ENCODE measurements around the gene MAPK1.
A peak's percentile ranks its signal among the peaks of the same experiment; 100 is the strongest.
"Not testable (repeated sequence)": the region's sequence is repeated elsewhere in the genome, so short reads cannot be mapped to it uniquely, and the experiment has no call there.

Gene MAPK1

DNA sequence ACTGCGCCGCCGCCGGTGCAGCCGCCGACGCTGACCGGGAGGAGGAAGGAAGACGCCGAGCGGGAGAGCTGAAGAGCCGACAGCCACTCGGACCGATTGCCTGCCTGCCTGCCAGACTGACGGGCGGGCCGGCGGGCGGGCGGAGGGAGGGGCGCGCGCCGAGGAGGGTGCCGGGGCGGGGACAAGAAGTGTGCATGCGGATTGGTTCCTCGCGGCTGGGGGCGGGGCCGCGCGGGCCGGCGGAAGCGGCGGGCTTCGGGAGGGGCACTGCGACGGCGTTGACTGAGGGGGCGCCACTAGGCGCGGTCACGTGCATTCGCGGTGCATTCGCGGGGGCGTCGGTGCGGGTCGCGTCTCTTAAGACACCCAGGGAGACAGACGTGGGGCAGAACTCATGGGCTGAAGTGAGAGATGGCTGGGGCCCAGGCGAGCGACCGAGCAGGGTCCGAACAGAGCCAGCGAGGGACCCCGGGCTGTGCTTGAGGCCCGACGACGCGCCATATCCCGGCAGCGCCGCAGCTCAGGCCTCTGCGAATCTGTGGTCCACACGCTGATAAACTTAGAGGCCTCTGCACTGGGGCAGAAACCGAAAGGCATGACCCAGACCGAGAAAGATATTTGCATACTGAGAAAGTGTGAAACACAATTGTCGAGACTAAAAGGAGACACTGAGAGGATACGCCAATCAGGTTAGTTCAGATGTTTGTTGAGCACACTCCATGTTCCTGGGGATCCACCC is at the start of gene MAPK1:
Gene MAPK1 (minus strand): TSS at position 118 of the 739 bp plus-strand sequence. CDS start 205 bp downstream, outside the sequence.
- FAIRE-seq (peak; percentile 99), DNase-seq (ENCODE audit: insufficient read length, low spot score) (peak; percentile 85)

DNA sequence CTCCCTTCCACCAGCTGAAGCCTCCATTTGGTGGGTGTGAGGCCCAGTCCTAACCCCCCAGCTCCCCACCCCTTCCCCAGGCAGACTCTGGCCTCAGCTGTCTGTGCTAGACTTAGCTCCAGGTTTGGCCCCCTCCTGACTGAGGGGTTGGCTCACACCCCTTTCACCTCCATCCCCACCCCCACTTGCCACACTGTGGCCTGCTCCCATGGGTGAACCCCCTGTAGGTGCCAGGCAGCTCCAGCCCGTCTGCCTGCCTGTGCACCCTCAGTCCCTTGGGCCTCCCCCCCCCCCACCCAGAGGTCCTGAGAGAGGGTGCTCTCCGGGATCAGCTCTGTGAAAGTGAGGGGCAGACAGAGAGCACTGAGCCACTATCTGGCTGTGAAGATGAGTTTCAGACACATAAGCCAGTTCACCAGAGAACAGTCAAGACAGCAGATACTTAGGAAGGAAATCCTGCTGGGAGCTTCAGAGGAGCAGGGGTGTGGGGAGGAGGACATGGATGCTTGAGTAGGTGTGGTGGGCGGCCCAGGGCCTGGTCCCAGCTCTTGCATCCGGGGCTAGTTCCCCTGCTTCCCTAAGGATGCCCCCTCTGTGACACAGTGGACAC is 49.0 kb upstream of the MAPK1 start:
- DNase-seq (ENCODE audit: insufficient read length, low spot score) = no peak
- FAIRE-seq = no peak

DNA sequence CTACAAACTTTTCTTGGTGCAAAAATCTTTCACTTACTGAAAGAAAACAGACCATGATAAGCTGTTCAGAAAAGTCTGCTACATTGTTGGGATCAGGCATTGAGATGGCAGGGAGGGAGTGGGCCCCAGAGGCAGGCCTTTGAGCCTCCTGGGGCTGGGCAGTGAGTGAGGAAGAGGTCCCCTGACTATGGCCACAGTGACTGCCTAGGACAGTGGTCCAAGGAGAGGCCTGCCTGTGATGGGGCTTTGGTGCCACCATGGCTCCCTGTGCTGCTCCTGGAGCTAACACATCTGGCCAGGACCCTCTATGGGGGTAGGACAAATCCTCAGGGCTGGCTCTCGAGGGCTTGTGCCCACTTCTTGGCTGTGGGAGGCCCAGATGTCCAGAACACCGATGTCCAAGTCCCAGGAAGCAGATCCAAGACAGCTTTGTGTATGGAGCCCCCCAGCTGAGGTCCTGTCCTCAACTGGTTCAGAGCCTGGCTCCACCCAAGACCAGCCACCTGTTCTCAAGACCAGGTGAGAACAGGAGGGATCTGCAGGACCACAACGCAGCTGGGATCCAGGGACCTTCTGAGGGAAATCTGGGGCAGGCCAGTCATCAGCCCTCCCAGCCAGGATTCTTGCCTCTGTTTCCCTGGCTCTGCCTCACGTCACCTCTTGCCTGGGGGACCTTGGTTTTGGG is 48.3 kb upstream of the MAPK1 start:
- DNase-seq (ENCODE audit: insufficient read length, low spot score) (no peak), FAIRE-seq (no peak)

DNA sequence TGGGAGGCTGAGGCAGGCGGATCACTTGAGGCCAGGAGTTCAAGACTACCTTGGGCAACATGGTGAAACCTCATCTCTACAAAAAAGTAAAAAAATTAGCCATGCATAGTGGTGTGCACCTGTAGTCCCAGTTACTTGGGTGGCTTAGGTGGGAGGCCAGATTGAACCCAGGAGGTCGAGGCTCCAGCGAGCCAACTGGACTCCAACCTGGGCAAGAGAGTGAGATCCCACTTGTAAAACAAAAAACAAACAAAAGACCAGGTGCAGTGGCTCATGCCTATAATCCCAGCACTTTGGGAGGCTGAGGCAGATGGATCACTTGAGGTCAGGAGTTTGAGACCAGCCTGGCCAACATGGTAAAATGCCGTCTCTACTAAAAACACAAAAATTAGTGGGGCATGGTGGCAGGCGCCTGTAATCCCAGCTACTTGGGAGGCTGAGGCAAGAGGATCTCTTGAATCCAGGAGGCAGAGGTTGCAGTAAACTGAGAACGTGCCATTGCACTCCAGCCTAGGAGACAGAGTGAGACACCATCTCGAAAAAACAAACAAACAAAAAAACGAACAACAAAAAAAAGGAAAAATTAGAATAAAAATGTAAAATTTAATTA is 46.7 kb upstream of the MAPK1 start:
- FAIRE-seq; DNase-seq (ENCODE audit: insufficient read length, low spot score): not testable (repeated sequence)

DNA sequence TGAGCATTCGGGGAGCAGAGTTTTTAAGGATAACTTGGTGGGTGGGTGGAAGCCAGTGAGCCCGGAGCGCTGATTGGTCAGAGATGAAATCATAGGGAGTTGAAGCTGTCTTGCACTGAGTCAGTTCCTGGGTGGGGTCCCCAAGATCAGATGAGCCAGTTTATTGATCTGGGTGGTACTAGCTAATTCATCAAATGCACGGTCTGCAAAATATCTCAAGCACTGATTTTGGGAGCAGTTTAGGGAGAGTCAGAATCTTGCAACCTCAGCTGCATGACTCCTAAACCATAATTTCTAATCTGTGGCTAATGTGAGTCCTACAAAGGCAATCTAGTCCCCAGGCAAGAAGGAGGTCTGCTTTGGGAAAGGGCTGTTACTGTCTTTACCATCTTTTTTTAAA is 42.9 kb upstream of the MAPK1 start:
- not testable (repeated sequence) for DNase-seq (ENCODE audit: insufficient read length, low spot score); FAIRE-seq

DNA sequence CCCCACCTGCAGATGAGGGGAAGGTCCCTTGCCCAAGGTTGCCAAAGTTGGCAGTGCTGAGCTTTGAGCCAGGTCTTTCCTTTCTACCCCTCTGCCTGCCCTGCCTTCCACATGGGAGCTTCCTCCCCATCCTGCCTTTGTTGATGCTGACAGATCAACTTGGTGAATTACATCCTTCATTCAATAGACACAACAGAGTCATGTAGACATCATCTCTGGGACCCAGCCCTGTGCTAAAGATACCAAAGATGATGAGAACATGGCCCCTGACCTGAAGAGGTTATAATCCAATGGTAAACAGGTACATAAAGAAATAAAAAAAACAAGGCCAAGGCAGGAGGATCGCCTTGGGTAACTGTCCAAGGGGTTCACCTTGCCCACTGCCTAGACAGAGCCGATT is 42.4 kb upstream of the MAPK1 start:
- FAIRE-seq (no peak), DNase-seq (ENCODE audit: insufficient read length, low spot score) (no peak)

DNA sequence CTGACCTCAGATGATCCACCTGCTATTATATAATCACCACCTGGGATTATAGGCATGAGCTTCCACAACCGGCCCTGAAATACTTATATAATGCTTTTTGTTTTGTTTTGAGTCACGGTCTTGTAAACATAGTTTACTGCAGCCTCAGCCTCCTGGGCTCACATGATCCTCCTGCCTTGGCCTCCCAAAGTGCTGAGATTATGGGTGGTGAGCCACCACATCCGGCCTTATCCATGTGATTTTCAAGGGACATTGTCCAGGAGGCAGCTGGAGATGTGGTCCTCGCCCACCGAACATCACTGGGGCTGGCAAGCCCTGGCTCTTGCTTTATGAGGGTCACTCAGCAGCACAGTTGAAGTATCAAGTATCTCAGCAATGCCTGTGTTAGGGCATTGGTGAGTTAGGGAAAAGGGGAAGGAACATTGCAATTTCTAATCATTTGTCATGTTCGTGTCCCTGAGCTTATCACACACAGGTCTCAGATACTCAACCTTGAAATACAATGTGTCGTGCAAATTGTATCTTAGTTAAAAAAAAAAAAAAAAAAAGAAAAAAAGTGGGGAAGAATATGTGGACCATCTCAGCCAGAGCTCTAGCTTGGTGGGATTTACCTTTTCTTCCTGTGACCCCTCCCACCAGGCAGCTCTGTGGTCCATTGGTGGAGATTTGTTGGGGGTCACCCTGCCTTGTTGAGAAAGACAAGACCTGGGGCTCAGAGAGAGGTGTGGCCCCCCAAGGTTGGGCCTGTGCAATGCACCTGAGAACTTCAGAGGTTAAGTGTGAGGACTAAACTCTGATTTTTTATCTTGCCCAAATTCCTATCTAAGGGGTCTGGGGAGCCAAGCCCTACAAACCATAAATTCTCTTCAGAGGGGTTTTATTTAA is 40.4 kb upstream of the MAPK1 start:
- FAIRE-seq = no peak
- no peak for DNase-seq (ENCODE audit: insufficient read length, low spot score)

DNA sequence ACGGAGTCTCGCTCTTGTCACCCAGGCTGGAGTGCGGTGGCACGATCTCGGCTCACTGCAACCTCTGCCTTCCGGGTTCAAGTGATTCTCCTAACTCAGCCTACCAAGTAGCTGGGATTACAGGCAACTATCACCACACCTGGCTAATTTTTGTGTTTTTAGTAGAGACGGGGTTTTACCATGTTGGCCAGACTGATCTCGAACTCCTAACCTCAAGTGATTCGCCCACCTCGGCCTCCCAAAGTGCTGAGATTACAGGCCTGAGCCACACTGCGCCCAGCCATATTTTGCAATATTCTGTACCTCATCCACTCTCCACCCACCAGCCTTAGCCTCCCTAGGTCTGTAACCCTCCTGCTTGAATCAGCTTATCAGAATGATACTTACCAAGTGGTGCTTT is 37.8 kb upstream of the MAPK1 start:
- not testable (repeated sequence) for FAIRE-seq; DNase-seq (ENCODE audit: insufficient read length, low spot score)

DNA sequence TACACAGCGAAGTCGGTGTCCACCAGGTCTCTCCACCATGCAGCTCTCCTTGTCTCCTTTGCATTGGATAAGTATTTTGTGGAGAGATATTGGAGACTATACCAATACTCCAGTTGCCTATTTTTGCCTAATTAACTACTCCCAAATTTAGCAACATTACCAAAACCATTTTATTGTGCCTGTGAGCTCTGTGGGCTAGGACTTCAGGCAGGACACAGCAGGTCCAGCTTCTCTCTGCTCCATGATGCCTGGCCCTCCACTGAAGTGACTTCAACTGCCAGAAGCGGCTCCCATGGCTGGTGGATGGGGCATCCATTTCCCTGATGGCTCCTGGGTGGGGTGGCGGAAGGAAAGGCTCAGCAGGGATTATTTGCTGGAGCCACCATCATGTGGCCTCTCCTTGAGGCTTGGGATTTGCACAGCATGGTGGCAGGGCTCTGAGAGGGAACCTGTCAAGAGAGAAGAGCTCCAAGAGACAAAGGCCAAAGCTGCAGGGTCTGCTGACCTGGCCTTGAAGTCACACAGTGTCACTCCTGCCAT is 36.9 kb upstream of the MAPK1 start:
- DNase-seq (ENCODE audit: insufficient read length, low spot score) = no peak
- FAIRE-seq = no peak

DNA sequence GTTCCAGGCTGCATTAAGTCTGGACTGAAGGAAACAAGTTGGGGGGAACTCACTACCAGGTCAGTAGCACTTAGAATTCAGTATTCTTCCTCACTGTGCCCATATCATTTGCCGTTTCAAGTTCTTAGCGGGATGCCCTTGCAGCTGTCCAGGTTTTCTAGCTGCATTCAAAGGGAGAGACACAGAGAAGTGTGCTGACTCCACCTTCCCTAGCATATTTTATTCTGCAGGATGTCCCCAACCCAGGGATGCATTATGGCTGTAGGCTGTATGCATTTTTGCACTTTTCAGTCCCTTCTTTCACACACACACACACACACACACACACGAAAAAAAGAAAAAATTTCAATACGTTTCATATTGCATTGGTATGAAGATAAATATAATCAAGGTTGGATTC is 35.8 kb upstream of the MAPK1 start:
- DNase-seq (ENCODE audit: insufficient read length, low spot score) = no peak
- FAIRE-seq = no peak

DNA sequence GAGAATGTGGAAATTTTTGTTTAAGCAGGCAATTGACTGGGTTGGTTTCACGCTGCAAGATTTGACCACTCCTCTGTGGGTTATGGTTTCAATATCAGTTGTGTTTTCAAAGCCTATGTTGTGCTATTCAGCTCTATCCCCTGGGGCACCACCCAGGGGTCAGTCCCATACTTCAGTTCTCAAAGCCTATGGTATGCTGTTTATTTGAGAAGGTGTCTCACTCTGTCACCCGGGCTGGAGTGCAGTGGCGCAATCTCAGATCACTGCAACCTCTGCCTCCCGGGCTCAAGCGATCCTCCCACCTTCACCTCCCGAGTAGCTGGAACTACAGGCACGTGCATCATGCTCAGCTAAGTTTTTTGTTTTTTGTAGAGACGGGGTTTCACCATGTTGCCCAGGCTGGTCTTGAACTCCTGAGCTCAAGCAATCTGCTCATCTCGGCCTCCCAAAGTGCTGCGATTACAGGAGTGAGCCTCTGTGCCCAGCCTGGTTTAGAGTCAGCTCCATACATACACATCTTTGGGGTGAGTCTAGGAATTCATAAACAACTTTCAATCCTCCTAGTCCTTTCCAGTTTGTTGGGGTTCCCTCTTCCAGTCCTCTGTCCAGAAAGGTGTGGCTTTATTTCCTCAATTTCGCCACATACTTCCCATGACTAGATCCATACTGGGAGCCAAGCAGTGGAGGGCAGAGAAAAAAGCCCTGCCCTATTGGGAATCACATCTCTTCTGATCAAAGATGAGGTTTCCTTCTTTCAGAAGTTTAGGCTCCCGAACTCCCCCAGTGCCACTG is 35.0 kb upstream of the MAPK1 start:
- no peak for FAIRE-seq

DNA sequence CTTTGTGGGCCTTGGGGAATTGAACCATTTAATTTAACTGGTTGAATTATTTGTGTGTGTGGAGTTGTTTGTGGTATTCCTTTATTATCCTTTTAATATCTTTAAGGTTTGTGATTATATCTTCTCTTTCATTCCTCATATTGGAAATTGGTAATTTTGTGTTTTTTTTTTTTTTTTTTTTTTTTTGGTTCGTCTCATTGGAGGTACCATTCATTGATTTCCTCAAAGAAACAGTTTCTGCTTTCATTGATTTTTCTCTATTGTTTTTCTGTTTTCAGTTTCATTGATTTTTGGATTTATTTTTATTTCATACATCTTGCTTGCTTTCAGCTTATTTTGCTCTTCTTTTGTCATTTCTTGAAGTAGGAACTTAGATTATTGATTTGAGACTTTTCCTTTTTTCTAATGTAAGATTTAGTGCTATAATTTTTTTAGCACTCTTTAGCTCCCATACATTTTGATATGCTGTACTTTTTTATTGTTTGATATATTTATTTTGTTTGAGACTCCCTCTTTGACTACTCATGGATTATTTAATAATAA is 31.0 kb upstream of the MAPK1 start:
- no peak for DNase-seq (ENCODE audit: insufficient read length, low spot score)
- no peak for FAIRE-seq

More for the DNA sequence above, 35.0 kb upstream of the MAPK1 start:
- no peak for DNase-seq (ENCODE audit: insufficient read length, low spot score)

DNA sequence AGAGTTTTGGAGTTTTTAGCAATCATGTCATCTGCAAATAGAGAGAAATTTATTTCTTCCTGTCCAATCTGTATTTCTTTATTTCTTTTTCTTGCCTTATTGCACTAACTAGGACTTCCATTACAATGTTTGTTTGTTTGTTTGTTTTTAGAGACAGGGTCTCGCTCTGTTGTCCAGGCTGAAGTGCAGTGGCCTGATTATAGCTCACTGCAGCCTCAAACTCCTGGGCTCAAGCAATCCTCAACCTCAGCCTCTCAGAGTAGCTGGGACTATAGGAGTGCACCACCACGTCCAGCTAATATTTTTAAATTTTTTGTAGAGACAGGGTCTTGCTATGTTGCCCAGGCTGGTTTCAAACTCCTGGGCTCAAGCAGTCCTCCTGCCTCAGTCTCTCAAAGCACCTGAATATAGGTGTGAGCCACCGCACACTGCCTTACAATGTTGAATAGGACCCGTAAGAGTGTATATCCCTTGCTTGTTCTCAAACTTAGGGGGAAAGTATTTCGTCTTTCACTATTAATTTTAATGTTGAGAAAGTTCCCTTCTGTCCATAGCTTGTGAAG is 29.6 kb upstream of the MAPK1 start:
- FAIRE-seq = no peak
- DNase-seq (ENCODE audit: insufficient read length, low spot score) = no peak

DNA sequence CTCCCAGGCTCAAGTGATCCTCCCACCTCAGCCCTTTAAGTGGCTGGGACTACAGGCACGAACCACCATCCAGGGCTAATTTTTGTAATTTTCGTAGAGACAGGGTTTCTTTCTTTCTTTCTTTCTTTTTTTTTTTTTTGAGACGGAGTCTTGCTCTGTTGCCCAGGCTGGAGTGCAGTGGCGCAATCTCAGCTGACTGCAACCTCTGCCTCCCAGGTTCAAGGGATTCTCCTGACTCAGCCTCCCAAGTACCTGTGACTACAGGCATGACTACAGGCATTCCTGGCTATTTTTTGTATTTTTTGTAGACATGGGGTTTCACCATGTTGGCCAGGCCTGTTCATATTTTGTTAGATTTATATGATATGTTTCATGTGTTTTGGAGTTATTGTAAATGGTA is 28.8 kb upstream of the MAPK1 start:
- not testable (repeated sequence) for DNase-seq (ENCODE audit: insufficient read length, low spot score); FAIRE-seq

DNA sequence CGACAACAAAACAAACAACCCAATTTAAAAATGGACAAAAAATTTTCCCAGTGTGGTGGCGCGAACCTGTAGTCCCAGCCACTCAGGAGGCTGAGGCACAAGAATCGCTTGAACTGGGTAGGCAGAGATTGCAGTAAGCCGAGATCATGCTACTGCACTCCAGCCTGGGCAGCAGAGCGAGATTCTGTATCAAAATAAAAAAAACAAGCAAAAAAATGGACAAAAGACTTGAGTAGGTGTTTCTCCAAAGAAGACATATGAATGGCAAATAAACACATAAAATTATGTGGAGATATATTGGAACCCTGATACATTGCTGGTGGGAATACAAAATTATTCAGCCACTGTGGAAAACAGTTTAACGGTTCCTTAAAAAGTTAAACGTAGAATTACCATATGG is 27.4 kb upstream of the MAPK1 start:
- DNase-seq (ENCODE audit: insufficient read length, low spot score) (no peak), FAIRE-seq (no peak)

DNA sequence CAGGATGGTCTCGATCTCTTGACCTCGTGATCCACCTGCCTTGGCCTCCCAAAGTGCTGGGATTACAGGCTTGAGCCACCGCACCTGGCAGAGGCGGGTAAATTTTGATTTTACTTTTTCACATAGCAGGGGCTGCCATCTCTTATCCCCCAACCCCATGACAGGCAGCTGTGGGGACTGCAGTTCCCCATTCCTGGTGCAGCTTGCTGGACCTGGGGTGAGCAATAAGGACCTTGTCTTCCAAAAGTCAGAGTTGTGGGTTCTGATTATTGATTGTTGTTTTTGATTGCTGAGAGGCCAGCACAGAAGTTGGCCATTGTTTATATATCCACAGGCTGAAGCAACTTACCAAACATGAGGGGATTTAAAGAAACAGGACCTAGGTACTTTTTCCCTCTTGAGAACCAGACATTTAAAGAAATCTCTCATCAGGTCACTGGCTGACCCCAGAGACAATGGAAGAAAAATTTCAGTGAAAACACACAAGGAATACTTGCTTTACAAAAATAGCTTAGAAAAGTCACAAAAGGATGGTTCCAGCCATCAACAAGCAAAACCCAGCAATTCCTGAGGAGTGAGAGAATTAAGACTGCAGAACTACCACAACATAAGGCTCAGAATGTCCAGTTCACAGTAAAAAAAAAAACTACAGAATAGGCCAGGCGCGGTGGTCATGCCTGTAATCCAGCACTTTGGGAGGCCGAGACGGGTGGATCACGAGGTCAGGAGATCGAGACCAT is 22.0 kb upstream of the MAPK1 start:
- FAIRE-seq = no peak
- no peak for DNase-seq (ENCODE audit: insufficient read length, low spot score)

DNA sequence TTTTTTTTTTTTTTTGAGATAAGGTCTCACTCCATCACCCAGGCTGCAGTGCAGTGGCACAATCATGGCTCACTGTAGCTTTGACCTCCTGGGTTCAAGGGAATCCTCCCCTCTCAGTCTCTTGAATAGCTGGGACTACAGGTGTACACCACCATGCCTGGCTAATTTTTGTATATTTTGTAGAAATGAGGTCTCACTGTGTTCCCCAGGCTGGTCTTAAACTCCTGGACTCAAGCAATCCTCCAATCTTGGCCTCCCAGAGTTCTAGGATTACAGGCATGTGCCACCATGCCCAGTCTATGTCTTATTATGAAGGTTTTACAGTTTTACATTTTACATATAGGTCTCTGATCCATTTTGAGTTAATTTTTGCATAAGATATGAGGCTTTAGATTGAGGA is 20.4 kb upstream of the MAPK1 start:
- FAIRE-seq = no peak
- DNase-seq (ENCODE audit: insufficient read length, low spot score) = no peak

DNA sequence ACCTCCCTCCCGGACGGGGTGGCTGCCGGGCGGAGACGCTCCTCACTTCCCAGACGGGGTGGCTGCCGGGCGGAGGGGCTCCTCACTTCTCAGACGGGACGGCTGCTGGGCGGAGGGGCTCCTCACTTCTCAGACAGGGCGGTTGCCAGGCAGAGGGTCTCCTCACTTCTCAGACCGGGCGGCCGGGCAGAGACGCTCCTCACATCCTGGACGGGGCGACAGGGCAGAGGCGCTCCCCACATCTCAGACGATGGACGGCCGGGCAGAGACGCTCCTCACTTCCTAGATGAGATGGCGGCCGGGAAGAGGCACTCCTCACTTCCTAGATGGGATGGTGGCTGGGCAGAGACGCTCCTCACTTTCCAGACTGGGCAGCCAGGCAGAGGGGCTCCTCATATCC is 16.5 kb upstream of the MAPK1 start:
- FAIRE-seq = not testable (repeated sequence)

More for the DNA sequence above, 16.5 kb upstream of the MAPK1 start:
- not testable (repeated sequence) for DNase-seq (ENCODE audit: insufficient read length, low spot score)
